ENCODE measurements around the gene ZNF611. TPM values are rescaled to one million over a fixed set of nuclear protein-coding genes. Genes with fewer than 3 reads are reported as not detected.
A peak's percentile ranks its signal among the peaks of the same experiment; 100 is the strongest.

The ZNF611 gene
- total and polyA plus RNA-seq, 9 of the 15 experiments (the other 6 are each of a cell fraction or from before 2014, with no cell fraction given) = 3.7 to 29.6 (median 12.8) TPM

DNA sequence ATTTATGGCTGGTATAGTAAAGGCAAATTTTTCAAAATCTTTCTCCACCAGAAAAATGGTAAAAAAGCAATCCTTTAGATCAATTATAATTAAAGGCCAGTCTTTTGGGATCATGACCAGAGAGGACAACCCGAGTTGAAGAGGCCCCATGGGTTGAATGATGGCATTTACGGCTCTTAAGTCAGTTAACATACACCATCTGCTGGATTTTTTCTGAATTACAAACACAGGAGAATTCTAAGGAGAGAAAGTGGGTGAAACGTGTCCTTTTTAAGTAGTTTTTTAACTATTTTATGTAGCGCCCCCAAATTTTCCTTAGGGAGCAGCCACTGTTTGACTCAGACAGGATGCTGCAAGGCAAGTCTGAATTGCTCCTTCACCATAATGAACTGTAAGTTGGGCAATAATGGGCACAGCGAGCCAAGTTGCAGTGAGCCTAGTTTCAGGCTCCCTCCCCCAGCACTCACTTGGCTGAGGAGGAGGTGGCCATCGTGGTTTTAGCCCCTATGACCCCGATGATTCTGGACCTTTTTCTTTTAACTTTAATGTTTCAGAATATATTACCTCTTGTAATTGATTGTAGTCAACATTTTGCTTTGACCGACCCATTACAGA lies 13.6 kb upstream of the ZNF611 start:
- intact Hi-C loops (cut with micrococcal nuclease) = loop anchor here (2.0 kb wide), 1 partner anchor 500 kb away; no protein-coding TSS in a partner anchor
- WGBS (ENCODE audit: insufficient coverage, low coverage, missing lambda C conversion rate) = 29% methylated on average over 8 of the region's 8 CpGs
- no peaks in the 10 kb centered on the region for H3K36me3 ChIP-seq (ENCODE audit: control insufficient read depth, insufficient read depth, low read length)
- BruUV-seq (replicated peaks) = no TSS peak
- DNase-seq (ENCODE audit: extremely low read depth in 1 of 4, low spot score in 3 of 4) = peak in 2 of 4 experiments; percentile 10 to 56
- peaks cover 0 to 3% of the 10 kb centered on the region in 2 experiments; a peak in 3 of 5 replicates for H3K4me1 ChIP-seq (replicated peaks in 1 of 2; ENCODE audit: control insufficient read depth in 2 of 2, insufficient read depth in 2 of 2, low read length in 2 of 2)
- ChIA-PET POLR2A (interaction anchor here (0.6 kb wide), 1 partner anchor 283 kb away, joined by 3 read pairs; no protein-coding TSS in a partner anchor), CTCF (ENCODE audit: low intra/inter-chr PET ratio) (no interaction called here)
- H3K4me3 ChIP-seq = no peak overlapping the region
- ATAC-seq = peak; percentile 36; the same call in 1 of the 3 replicates
- FAIRE-seq = no peak
- H4K20me1 ChIP-seq (replicated peaks; ENCODE audit: control insufficient read depth, insufficient read depth, low read length) = no peaks in the 10 kb centered on the region
- in situ Hi-C loops (cut with MboI) = no loop called here
- H3K27ac ChIP-seq (ENCODE audit: extremely low read depth, low read depth, low read length) = no peak overlapping the region
- no peak overlapping the region for H2AFZ ChIP-seq (ENCODE audit: low read depth, low read length)
- no peaks in the 10 kb centered on the region for H3K27me3 ChIP-seq (ENCODE audit: control insufficient read depth in 2 of 2, insufficient read depth in 2 of 2, low read length in 2 of 2)
- H3K79me2 ChIP-seq (ENCODE audit: control insufficient read depth, insufficient read depth, low read length) = no peaks in the 10 kb centered on the region
- H3K9me1 ChIP-seq (ENCODE audit: control insufficient read depth, insufficient read depth, low read length) = no peaks in the 10 kb centered on the region
- H3K9ac ChIP-seq (ENCODE audit: insufficient read depth in 1 of 2, low read depth in 2 of 2, low read length in 2 of 2) = no peak overlapping the region
- H3K9me3 ChIP-seq (replicated peaks; ENCODE audit: control insufficient read depth, insufficient read depth, low read depth, low read length) = peaks cover 3% of the 10 kb centered on the region
- no peak overlapping the region for H3K4me2 ChIP-seq (ENCODE audit: insufficient read depth, low read length)
- TF ChIP-seq, protein P1, sequence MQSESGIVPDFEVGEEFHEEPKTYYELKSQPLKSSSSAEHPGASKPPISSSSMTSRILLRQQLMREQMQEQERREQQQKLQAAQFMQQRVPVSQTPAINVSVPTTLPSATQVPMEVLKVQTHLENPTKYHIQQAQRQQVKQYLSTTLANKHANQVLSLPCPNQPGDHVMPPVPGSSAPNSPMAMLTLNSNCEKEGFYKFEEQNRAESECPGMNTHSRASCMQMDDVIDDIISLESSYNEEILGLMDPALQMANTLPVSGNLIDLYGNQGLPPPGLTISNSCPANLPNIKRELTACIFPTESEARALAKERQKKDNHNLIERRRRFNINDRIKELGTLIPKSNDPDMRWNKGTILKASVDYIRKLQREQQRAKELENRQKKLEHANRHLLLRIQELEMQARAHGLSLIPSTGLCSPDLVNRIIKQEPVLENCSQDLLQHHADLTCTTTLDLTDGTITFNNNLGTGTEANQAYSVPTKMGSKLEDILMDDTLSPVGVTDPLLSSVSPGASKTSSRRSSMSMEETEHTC (IDR thresholded peaks at IDR 0.05) = no peak
- TF ChIP-seq BMI1 (IDR thresholded peaks at IDR 0.05; ENCODE audit: low read length) = no peak
- TF ChIP-seq, protein P2, sequence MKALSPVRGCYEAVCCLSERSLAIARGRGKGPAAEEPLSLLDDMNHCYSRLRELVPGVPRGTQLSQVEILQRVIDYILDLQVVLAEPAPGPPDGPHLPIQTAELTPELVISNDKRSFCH (CRISPR knock-in tag; IDR thresholded peaks at IDR 0.05) = no peak
- TF ChIP-seq, protein P2 (tag; IDR thresholded peaks at IDR 0.05) = no peak
- TF ChIP-seq RAD21 (CRISPR knock-in tag; conservative IDR thresholded peaks at IDR 0.05 in 1 of 2, IDR thresholded peaks at IDR 0.05 in 1 of 2) = peak in 1 of 2 experiments; percentile 64; a peak in 3 of 4 replicates
- TF ChIP-seq SMC3 (conservative IDR thresholded peaks at IDR 0.05; ENCODE audit: insufficient read depth, low read depth, low read length) = 0 out of 2 replicates have a peak, but pooled peaks have one; percentile 25
- TF ChIP-seq, protein P3, sequence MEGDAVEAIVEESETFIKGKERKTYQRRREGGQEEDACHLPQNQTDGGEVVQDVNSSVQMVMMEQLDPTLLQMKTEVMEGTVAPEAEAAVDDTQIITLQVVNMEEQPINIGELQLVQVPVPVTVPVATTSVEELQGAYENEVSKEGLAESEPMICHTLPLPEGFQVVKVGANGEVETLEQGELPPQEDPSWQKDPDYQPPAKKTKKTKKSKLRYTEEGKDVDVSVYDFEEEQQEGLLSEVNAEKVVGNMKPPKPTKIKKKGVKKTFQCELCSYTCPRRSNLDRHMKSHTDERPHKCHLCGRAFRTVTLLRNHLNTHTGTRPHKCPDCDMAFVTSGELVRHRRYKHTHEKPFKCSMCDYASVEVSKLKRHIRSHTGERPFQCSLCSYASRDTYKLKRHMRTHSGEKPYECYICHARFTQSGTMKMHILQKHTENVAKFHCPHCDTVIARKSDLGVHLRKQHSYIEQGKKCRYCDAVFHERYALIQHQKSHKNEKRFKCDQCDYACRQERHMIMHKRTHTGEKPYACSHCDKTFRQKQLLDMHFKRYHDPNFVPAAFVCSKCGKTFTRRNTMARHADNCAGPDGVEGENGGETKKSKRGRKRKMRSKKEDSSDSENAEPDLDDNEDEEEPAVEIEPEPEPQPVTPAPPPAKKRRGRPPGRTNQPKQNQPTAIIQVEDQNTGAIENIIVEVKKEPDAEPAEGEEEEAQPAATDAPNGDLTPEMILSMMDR (IDR thresholded peaks at IDR 0.05 in 2 of 3, conservative IDR thresholded peaks at IDR 0.05 in 1 of 3; ENCODE audit: insufficient read depth in 2 of 3, low read depth in 1 of 3, low read length in 3 of 3) = peak; percentile 38 to 53 (median 39); a peak in 3 of 6 replicates
- TF ChIP-seq MYNN (IDR thresholded peaks at IDR 0.05) = no peak
- TF ChIP-seq MYNN (CRISPR knock-in tag; IDR thresholded peaks at IDR 0.05) = no peak
- no peak for TF ChIP-seq HMGN3 (IDR thresholded peaks at IDR 0.05; ENCODE audit: borderline replicate concordance, extremely low read depth, insufficient read length, low read depth, low read length)

Data from K562 (cell line).